HFF-Myc (cell line): ENCODE measurements around the gene SOX13.
"Not testable (repeated sequence)": the region's sequence is repeated elsewhere in the genome, so short reads cannot be mapped to it uniquely, and the experiment has no call there.

Experiments
- DNase-seq: peaks from one replicate; pipeline ENCODE4 v3.0.0-alpha.2; 2011; ENCODE audit warnings: low read depth; ENCODE audit errors: extremely low read depth
- H3K4me3 ChIP-seq: replicated peaks from 2 replicates; pipeline ENCODE4 v1.5.1; 2011; ENCODE audit warnings: low read depth, mild to moderate bottlenecking, control low read depth, low read length
- TF ChIP-seq, protein P1 (sequence below): IDR thresholded peaks from 2 replicates; pipeline ENCODE4 v1.5.1; 2012; ENCODE audit warnings: mild to moderate bottlenecking, low read depth, low read length, control low read depth; ENCODE audit errors: missing control alignments

SOX13 gene

DNA sequence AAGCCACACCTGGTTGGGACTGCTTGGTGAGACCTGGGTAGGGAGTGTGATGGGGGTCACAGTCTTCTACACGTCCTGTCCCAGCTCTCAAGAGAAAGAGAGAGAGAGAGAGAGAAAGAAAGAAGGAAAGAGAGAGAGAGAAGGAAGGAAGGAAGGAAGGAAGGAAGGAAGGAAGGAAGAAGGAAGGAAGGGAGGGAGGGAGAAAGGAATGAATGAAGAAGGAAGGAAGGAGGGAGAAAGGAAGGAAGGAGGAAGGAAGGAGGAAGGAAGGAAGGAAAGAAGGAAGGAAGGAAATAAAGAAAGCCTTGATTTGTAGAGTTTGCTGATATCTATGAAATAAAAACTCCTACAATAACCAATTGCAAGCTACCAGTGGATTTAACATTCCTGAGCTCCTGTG lies 28.5 kb upstream of the SOX13 start:
- TF ChIP-seq, protein P1, sequence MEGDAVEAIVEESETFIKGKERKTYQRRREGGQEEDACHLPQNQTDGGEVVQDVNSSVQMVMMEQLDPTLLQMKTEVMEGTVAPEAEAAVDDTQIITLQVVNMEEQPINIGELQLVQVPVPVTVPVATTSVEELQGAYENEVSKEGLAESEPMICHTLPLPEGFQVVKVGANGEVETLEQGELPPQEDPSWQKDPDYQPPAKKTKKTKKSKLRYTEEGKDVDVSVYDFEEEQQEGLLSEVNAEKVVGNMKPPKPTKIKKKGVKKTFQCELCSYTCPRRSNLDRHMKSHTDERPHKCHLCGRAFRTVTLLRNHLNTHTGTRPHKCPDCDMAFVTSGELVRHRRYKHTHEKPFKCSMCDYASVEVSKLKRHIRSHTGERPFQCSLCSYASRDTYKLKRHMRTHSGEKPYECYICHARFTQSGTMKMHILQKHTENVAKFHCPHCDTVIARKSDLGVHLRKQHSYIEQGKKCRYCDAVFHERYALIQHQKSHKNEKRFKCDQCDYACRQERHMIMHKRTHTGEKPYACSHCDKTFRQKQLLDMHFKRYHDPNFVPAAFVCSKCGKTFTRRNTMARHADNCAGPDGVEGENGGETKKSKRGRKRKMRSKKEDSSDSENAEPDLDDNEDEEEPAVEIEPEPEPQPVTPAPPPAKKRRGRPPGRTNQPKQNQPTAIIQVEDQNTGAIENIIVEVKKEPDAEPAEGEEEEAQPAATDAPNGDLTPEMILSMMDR = no peak
- DNase-seq = no peak
- no peak overlapping the region for H3K4me3 ChIP-seq

DNA sequence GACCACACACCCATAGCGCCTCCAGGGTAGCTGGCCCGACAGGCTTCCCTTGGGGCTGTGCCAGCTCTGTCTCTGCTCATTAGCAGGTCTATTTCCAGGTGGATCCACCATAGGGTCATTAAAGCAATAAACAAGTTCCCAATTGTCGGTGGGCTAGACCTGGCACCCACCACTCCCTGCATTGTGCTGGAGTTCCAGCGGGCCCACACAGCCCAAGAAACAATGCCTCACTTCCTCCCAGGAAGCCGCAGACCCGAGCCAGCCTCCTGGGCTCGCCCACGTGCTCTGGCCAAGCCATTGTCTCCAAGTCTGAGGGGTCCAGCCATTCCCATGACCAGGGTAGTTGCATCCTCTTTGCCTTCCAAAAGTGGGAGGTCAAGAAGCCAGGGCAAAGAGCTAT lies 27.5 kb upstream of the SOX13 start:
- H3K4me3 ChIP-seq = no peak overlapping the region
- DNase-seq = no peak
- TF ChIP-seq, protein P1 = no peak

DNA sequence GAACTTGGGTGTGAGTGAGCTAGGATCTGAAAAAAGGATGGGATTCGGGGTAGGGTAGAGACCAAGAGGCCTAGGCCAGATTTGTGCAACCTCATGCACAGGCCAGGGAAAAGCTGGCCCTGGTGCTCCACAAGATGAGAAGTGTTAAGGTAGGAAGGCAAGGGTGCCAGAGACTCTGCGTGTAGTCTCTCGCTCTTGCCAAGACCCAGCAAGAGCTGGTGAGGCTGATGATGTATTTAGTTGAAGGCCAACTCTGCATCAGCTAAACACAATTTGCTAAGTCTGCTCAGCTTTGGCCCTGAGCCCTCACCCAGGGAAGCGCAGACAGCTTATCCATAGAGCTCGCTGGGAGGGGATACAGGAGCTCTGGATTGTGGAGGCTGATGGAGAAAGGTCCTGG lies 26.6 kb upstream of the SOX13 start:
- TF ChIP-seq, protein P1 = no peak
- no peak overlapping the region for H3K4me3 ChIP-seq
- no peak for DNase-seq

DNA sequence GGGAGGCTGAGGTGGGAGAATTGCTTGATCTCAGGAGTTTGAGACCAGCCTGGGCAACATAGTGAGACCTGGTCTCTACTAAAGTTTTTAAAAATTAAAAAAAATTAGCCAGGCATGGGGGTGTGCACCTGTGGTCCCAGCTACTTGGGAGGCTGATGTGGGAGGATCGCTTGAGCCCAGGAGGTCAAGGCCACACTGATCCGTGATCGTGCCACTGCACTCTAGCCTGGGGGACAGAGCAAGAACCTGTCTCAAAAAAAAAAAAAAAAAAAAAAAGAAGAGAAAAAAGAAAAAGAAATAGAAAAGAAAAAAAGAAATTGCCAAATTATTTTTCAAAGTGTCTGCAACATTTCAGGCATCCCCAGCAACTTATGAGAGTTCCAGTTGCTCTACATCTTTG lies 24.1 kb upstream of the SOX13 start:
- not testable (repeated sequence) for DNase-seq, H3K4me3 ChIP-seq

DNA sequence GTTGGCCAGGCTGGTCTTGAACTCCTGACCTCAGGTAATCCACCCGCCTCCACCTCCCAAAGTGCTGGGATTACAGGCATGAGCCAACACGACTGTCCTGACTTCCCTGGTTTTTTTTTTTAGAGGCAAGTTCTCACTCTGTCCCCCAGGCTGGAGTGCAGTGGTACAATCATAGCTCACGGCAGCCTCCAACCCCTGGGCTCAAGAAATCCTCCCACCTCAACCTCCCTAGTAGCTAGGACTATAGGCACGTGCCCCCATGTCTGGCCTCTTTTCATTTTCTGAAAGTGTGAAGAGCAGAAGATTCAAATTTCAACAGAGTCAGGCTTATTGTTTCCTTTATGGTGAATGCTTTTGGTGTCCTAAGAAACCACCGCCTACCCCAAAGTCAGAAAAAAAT lies 21.7 kb upstream of the SOX13 start:
- TF ChIP-seq, protein P1 = no peak
- H3K4me3 ChIP-seq = no peak overlapping the region
- no peak for DNase-seq

DNA sequence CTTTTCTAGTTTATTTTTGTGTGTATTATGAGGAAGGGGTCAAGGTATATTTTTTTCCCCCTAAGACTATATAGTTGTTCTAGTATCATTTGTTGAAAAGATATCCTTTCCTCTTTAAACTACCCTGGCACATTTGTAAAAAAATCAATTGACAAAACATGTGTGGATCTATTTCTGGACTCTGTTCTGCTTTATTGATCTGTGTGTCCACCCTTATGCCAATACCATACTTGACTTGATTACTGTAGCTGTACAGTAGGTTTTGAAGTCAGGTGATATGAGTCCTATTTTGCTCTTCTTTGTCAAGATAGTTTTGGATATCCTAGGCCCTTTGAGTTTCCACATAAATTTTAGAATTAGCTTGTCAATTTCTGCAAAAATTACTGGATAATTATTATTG lies 21.2 kb upstream of the SOX13 start:
- DNase-seq = no peak
- TF ChIP-seq, protein P1 = no peak
- no peak overlapping the region for H3K4me3 ChIP-seq

DNA sequence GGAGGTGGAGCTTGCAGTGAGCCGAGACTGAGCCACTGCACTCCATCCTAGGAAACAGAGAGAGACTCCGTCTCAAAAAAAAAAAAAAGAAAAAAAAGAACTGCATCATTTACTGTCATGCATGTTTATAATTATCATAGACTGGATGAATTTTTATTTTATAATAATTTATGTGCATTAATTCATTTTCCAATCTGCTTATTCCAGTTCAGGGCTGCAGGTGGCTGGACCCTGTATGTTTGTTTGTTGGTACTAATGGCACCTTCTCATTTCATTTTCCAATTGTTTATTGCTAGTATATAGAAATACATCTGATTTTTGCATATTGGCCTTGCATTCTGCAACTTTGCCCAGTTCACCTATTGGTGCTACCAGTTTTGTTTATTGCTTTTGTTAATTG lies 19.0 kb upstream of the SOX13 start:
- DNase-seq = no peak
- TF ChIP-seq, protein P1 = no peak
- H3K4me3 ChIP-seq = no peak overlapping the region
